Transverse colon (tissue), 4 donors: ENCODE data around the gene IL13. TPM values are rescaled to one million over a fixed set of nuclear protein-coding genes. Genes with fewer than 3 reads are reported as not detected.
"Not testable (repeated sequence)": the region's sequence is repeated elsewhere in the genome, so short reads cannot be mapped to it uniquely, and the experiment has no call there.

Experiments used
- DNase-seq: peaks from one replicate; pipeline ENCODE4 v3.0.0-alpha.2; 2019
- H3K27ac ChIP-seq, 4 donors: fragments of 200-600 bp; sonication (generic); 2 replicates each; pipeline ENCODE4 v1.5.1; 2016 to 2018; ENCODE audit warnings: inconsistent platforms in 4 of 4
- H3K27me3 ChIP-seq: fragments of 200-600 bp; sonication (generic); 2 replicates; pipeline ENCODE4 v1.5.1; 2017; ENCODE audit warnings: inconsistent platforms
- H3K36me3 ChIP-seq, 4 donors: fragments of 200-600 bp; sonication (generic); 2 replicates each; pipeline ENCODE4 v1.5.1; 2017 to 2019; ENCODE audit warnings: inconsistent platforms in 4 of 4
- H3K4me1 ChIP-seq, 4 donors: fragments of 200-600 bp; sonication (generic); 2 replicates each; pipeline ENCODE4 v1.5.1; 2017 to 2020; ENCODE audit warnings: inconsistent platforms in 4 of 4
- H3K4me3 ChIP-seq, 4 donors: fragments of 200-600 bp; sonication (generic); 1 replicate in 1 of 4; 2 replicates in 3 of 4; pipeline versions ENCODE4 v1.5.1 to v1.6.1; 2017 to 2019; ENCODE audit warnings: inconsistent platforms in 4 of 4
- H3K9me3 ChIP-seq, 2 donors: fragments of 200-600 bp; sonication (generic); 2 replicates each; pipeline ENCODE4 v1.5.1; 2017 to 2019; ENCODE audit warnings: inconsistent platforms in 2 of 2
- EP300 ChIP-seq: sonication (generic); formaldehyde crosslinking; IDR thresholded peaks from one replicate; pipeline ENCODE4 v1.6.1; 2017; ENCODE audit warnings: antibody characterized with exemption, low read depth
- POLR2A ChIP-seq: fragments of 450-650 bp; IDR thresholded peaks from one replicate; pipeline ENCODE4 v1.6.1; 2016; ENCODE audit warnings: antibody characterized with exemption, mild to moderate bottlenecking, moderate library complexity
- POLR2AphosphoS5 ChIP-seq, 3 donors: sonication (generic); formaldehyde crosslinking; IDR thresholded peaks; one replicate each; pipeline ENCODE4 v1.6.1; 2016; ENCODE audit warnings: antibody characterized with exemption in 3 of 3
- WGBS, 2 donors: methylation state at CpG; one replicate each; pipeline ENCODE4 v1.1.5; 2018; ENCODE audit warnings: low coverage in 1 of 2; 5-methylcytosine and 5-hydroxymethylcytosine counted together
- in situ Hi-C, 4 donors: fragments of 200-750 bp; cut with MboI; loops; one replicate each; pipeline versions ENCODE4 v1.15.0 to v1.15.1; 2017; ENCODE audit warnings: low sequenced_read_pairs in 3 of 4, low pct_ligation_motif_present in 1 of 4, low pct_unique_long_range_greater_than_20kb in 1 of 4
- intact Hi-C: fragments of 100-400 bp; cut with DNase I; formaldehyde crosslinking; loops from one replicate; pipeline ENCODE4 v1.15.1; 2023; ENCODE audit warnings: low total_unique reads
- total RNA-seq, 4 donors: library from RNA; depleted of rRNA; stranded (reverse); fragments of >200 nt; gene quantifications; one replicate each; pipeline ENCODE4 v1.1.0, GENCODE V29; 2016
- TF ChIP-seq, protein P1 (sequence below), 5 experiments: fragments of 200-600 bp in 3 of 5; fragments of 450-650 bp in 2 of 5; sonication (generic) in 3 of 5; IDR thresholded peaks; 1 replicate in 2 of 5; 2 replicates in 3 of 5; pipeline ENCODE4 v1.5.1; 2016 to 2017; ENCODE audit warnings: antibody characterized with exemption in 5 of 5, inconsistent platforms in 3 of 5, mild to moderate bottlenecking in 2 of 5, moderate library complexity in 1 of 5

IL13 gene
- total RNA-seq, 4 donors from 2014 or later: not detected

DNA sequence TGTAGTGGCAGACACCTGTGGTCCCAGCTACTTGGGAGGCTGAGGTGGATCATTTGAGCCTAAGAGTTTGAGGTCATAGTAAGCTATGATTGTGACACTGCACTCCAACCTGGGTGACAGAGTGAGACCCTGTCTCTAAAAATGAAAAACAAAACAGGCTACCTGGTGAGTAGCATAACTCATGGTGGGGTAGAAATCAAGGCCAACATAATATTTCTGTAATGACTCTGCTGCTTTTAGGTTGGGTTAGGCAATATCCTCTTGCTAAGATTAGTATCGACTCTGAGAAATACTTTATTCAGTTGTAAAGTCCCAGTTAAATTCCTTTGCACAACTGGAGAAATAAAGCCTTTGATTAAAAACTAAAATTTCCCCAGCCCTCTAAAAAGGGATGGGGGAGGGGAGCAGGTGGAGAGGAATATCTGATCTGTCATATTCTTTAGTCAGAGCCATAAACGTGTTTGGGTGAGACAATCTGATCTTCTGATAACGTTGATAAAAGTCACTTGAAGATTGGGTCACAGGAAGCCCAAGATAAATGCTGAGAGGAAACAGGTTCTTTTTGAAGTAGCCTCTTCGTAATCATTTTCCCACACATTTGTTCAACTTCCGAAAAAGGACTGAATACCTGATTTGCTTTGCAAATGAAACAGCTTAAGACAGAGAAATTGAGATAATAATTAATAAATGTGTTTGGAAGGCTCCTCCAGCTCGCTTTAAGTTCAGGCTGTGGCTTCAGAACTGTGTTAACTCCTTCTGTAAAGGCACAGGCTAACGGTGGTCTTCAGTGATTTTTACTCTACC, 30.8 kb downstream of the IL13 start:
- H3K27ac ChIP-seq: no peak overlapping the region
- no peak for DNase-seq
- H3K9me3 ChIP-seq: no peaks in the 10 kb centered on the region
- no peaks in the 10 kb centered on the region for H3K27me3 ChIP-seq
- TF ChIP-seq, protein P1, sequence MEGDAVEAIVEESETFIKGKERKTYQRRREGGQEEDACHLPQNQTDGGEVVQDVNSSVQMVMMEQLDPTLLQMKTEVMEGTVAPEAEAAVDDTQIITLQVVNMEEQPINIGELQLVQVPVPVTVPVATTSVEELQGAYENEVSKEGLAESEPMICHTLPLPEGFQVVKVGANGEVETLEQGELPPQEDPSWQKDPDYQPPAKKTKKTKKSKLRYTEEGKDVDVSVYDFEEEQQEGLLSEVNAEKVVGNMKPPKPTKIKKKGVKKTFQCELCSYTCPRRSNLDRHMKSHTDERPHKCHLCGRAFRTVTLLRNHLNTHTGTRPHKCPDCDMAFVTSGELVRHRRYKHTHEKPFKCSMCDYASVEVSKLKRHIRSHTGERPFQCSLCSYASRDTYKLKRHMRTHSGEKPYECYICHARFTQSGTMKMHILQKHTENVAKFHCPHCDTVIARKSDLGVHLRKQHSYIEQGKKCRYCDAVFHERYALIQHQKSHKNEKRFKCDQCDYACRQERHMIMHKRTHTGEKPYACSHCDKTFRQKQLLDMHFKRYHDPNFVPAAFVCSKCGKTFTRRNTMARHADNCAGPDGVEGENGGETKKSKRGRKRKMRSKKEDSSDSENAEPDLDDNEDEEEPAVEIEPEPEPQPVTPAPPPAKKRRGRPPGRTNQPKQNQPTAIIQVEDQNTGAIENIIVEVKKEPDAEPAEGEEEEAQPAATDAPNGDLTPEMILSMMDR (IDR thresholded peaks at IDR 0.05): no peak
- TF ChIP-seq POLR2AphosphoS5 (IDR thresholded peaks at IDR 0.05) (no peak), EP300 (no peak), POLR2A (no peak)
- in situ Hi-C loops: no loop called here
- intact Hi-C loops: no loop called here
- 54 to 60% methylated on average over 7 of the region's 7 CpGs for WGBS, 2 donors
- H3K36me3 ChIP-seq: no peaks in the 10 kb centered on the region
- no peak overlapping the region for H3K4me3 ChIP-seq
- H3K4me1 ChIP-seq: no peaks in the 10 kb centered on the region

DNA sequence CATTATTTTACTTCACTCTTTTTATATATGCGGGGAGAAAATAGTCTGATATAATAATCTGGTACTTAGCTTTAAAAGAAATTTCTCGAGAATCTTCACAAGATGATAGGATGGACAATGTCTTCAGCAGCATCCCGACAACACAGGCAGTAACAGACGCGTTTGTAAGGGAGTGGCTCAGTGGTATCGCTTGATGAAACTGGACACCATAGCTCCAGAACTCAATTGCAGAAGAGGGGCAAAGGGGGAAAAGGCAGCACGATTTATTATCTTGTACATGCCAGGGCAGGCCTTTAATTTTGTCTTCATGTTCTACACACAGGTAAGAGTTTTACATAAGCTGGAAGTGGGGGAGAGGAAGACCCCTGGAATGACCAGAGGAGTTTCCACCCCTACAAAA, 31.5 kb downstream of the IL13 start:
- WGBS, 2 donors: 75 to 85% methylated on average over 7 of the region's 7 CpGs
- no peak for TF ChIP-seq POLR2AphosphoS5 (IDR thresholded peaks at IDR 0.05)
- TF ChIP-seq, protein P1 (IDR thresholded peaks at IDR 0.05): no peak
- TF ChIP-seq POLR2A: no peak
- no peak for TF ChIP-seq EP300
- H3K9me3 ChIP-seq: no peaks in the 10 kb centered on the region
- no peak overlapping the region for H3K27ac ChIP-seq
- no peaks in the 10 kb centered on the region for H3K4me1 ChIP-seq
- H3K27me3 ChIP-seq: no peaks in the 10 kb centered on the region
- no peak overlapping the region for H3K4me3 ChIP-seq
- DNase-seq: no peak
- intact Hi-C loops (no loop called here), in situ Hi-C loops (no loop called here)
- no peaks in the 10 kb centered on the region for H3K36me3 ChIP-seq

DNA sequence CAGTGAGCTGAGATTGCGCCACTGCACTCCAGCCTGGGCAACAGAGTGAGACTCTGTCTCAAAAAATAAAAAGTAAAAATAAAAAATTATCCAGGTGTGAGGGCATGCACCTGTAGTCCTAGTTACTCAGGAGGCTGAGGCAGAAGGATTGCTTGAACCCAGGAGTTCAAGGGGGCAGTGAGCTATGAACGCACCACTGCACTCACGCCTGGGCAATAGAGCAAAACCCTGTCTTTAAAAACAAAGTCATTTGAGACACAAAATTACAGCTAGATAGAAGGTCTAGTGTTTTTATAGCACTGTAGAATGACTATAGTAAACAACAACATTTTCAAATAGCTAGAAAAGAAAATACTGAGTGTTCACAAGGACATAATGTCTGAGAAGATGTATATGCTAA, 32.2 kb downstream of the IL13 start:
- no peaks in the 10 kb centered on the region for H3K4me1 ChIP-seq
- in situ Hi-C loops: no loop called here
- intact Hi-C loops: no loop called here

DNA sequence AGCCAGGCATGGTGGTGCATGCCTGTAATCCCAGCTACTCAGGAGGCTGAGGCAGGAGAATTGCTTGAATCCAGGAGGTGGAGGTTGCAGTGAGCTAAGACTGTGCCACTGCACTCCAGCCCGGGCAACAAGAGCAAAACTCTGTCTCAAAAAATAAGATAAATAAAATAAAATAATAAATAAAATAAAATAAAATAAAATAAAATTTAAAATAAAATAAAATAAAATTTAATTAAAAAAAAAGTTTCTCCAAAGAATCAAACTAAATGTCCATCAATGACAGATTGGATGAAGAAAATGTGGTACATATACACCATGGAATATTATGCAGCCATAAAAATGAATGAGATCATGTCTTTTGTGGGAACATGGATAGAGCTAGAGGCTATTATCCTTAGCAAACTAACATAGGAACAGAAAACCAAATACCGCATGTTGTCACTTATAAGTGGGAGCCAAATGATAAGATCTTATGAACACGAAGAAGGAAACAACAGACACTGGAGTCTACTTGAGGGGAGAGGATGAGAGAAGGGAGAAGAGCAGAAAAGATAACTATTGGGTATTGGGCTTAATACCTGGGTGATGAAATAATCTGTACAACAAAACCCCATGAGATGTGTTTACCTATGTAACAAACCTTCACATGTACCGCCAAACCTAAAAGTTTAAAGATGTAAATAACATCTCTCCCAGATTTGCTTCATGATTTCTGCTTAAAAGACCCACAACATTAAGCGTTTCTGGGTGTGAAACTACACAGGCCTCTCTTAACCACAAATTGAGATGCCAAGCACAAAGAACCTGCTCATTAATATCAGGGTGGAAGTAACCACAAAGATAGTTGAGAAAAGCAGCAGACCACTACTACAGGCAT, 34.0 kb downstream of the IL13 start:
- intact Hi-C loops, in situ Hi-C loops, H3K27ac ChIP-seq, H3K36me3 ChIP-seq, H3K9me3 ChIP-seq, H3K4me1 ChIP-seq, H3K27me3 ChIP-seq, H3K4me3 ChIP-seq, DNase-seq: not testable (repeated sequence)
- 68 to 88% methylated on average over 5 of the region's 5 CpGs for WGBS, 2 donors

More for the DNA sequence above, 32.2 kb downstream of the IL13 start:
- Histone ChIP-seq H3K27me3 (no peaks in the 10 kb centered on the region), H3K4me3 (no peak overlapping the region), H3K27ac (no peak overlapping the region), H3K9me3 (no peaks in the 10 kb centered on the region), H3K36me3 (no peaks in the 10 kb centered on the region)
- WGBS, 2 donors: 87 to 93% methylated on average over 3 of the region's 3 CpGs
- TF ChIP-seq, protein P1 (IDR thresholded peaks at IDR 0.05): no peak
- TF ChIP-seq POLR2A (no peak), POLR2AphosphoS5 (IDR thresholded peaks at IDR 0.05) (no peak), EP300 (no peak)
- DNase-seq: no peak
